ENCODE measurements around the gene CRIM1. TPM values are rescaled to one million over a fixed set of nuclear protein-coding genes. Genes with fewer than 3 reads are reported as not detected.

The CRIM1 gene
- total RNA-seq, 1 experiment from 2014 or later = 27.6 TPM

DNA sequence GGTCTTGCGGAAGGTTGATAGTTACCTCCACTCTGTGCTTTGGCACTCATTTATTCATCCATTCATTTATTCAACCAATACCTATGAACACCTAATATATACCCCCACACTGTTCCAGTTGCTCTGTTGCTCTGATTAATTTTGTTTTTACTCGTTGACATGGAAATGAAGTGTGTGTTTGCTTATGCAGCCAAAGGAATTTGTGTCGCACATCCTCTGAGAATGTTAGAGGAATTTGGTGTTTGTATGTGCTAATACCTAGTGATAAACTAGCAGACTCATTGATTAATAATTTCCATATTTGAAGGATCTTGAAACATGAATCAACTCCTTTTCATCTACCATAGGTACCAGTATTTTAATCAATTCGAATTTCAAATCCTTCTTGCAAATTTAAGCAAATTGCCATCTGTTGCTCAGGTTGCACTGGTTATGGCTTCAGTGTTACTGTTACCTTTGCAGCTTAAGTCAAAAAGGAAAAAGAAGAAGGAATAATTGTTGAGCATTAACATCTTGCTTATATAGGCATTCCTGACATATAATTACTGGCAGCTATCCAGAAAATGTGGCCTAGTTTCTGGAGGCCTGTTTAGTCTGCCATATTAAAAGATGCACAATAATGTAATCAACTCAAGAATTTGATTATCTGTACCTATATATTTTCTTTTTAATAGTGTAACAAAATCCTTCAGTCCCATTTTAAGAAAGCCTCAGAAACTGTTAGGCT lies 25.7 kb upstream of the CRIM1 start:
- no peak overlapping the region for H3K14ac ChIP-seq (ENCODE audit: insufficient read depth, low read length)
- H3K27ac ChIP-seq (ENCODE audit: insufficient read length, low read depth, low read length) = no peak overlapping the region
- DNase-seq = no peak
- no peak overlapping the region for H4K5ac ChIP-seq (ENCODE audit: insufficient read length, low read depth, low read length)
- no peak overlapping the region for H2BK5ac ChIP-seq (ENCODE audit: insufficient read length, low read length)
- no peaks in the 10 kb centered on the region for H4K20me1 ChIP-seq (ENCODE audit: control insufficient read depth, insufficient read depth, insufficient read length)
- Mint-ChIP-seq H3K4me3 (no peak overlapping the region), H3K4me1 (peaks cover 7 to 12% of the 10 kb centered on the region in 2 experiments), H3K27me3 (ENCODE audit: low read depth) (no peaks in the 10 kb centered on the region), H3K27ac (no peak overlapping the region; a peak in 1 of 7 replicates), H3K9me3 (no peaks in the 10 kb centered on the region), H3K36me3 (ENCODE audit: insufficient read depth in 1 of 3, low read depth in 3 of 3) (no peaks in the 10 kb centered on the region)
- H2AFZ ChIP-seq (ENCODE audit: low read length) = no peak overlapping the region
- TF ChIP-seq, protein P1, sequence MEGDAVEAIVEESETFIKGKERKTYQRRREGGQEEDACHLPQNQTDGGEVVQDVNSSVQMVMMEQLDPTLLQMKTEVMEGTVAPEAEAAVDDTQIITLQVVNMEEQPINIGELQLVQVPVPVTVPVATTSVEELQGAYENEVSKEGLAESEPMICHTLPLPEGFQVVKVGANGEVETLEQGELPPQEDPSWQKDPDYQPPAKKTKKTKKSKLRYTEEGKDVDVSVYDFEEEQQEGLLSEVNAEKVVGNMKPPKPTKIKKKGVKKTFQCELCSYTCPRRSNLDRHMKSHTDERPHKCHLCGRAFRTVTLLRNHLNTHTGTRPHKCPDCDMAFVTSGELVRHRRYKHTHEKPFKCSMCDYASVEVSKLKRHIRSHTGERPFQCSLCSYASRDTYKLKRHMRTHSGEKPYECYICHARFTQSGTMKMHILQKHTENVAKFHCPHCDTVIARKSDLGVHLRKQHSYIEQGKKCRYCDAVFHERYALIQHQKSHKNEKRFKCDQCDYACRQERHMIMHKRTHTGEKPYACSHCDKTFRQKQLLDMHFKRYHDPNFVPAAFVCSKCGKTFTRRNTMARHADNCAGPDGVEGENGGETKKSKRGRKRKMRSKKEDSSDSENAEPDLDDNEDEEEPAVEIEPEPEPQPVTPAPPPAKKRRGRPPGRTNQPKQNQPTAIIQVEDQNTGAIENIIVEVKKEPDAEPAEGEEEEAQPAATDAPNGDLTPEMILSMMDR (conservative IDR thresholded peaks at IDR 0.05) = no peak
- H2BK120ac ChIP-seq (ENCODE audit: low read depth, low read length, poor library complexity, severe bottlenecking) = no peak overlapping the region
- H3K56ac ChIP-seq (ENCODE audit: insufficient read length, low read depth, low read length) = no peak overlapping the region
- no peak overlapping the region for H2BK15ac ChIP-seq (ENCODE audit: low read depth, low read length)
- no peak overlapping the region for H3T11ph ChIP-seq (ENCODE audit: low read length)
- no peaks in the 10 kb centered on the region for H3K4me1 ChIP-seq (ENCODE audit: insufficient read depth, low read length)
- H3K79me2 ChIP-seq (ENCODE audit: insufficient read depth, low read length) = no peaks in the 10 kb centered on the region
- no peak overlapping the region for H4K91ac ChIP-seq (ENCODE audit: insufficient read length, low read depth, low read length)
- no peak overlapping the region for H2AK5ac ChIP-seq (ENCODE audit: insufficient read length, low read length)
- no peaks in the 10 kb centered on the region for H3K27me3 ChIP-seq (ENCODE audit: insufficient read depth, low read length)
- no peak overlapping the region for H3K4ac ChIP-seq (ENCODE audit: low read depth, low read length)
- no peaks in the 10 kb centered on the region for H3K9me3 ChIP-seq (ENCODE audit: control insufficient read depth, low read depth, low read length)
- H3K18ac ChIP-seq (ENCODE audit: insufficient read length, low read depth, low read length) = no peak overlapping the region
- H3K23ac ChIP-seq (ENCODE audit: insufficient read length, low read depth, low read length) = no peak overlapping the region
- no CpG with 5 or more reads among the region's 4 CpGs for WGBS (ENCODE audit: extremely low coverage, insufficient read length, low lambda C conversion rate)
- H2BK20ac ChIP-seq (ENCODE audit: low read depth, low read length, poor library complexity, severe bottlenecking) = no peak overlapping the region
- H3K79me1 ChIP-seq (ENCODE audit: insufficient read depth, low read depth, low read length, poor library complexity, severe bottlenecking) = no peaks in the 10 kb centered on the region
- H3K23me2 ChIP-seq (ENCODE audit: insufficient read length, low read depth, low read length, poor library complexity, severe bottlenecking) = no peaks in the 10 kb centered on the region
- H4K8ac ChIP-seq (replicated peaks; ENCODE audit: insufficient read length, low read depth, low read length) = no peak overlapping the region
- H3K9ac ChIP-seq (ENCODE audit: extremely low read depth, insufficient read length, low read length) = no peak overlapping the region
- H2BK12ac ChIP-seq (ENCODE audit: insufficient read length, low read depth, low read length) = no peak overlapping the region
- H3K4me2 ChIP-seq (ENCODE audit: insufficient read depth, insufficient read length, low read length) = no peak overlapping the region
